Hepatocyte (in vitro differentiated cells): ENCODE data around the gene TENT5A.

Experiments
- CTCF ChIP-seq: fragments of 200-600 bp; sonication (generic); IDR thresholded peaks from 2 replicates; pipeline ENCODE4 v1.5.1; 2016; ENCODE audit warnings: antibody characterized with exemption, mild to moderate bottlenecking; ENCODE audit not compliant: poor library complexity
- EZH2 ChIP-seq: fragments of 200-600 bp; sonication (generic); IDR thresholded peaks from 2 replicates; pipeline ENCODE4 v1.6.1; 2016; ENCODE audit warnings: antibody characterized with exemption, mild to moderate bottlenecking, borderline replicate concordance
- EZH2phosphoT487 ChIP-seq: fragments of 200-600 bp; sonication (generic); IDR thresholded peaks from one replicate; pipeline ENCODE4 v1.6.1; 2018; ENCODE audit warnings: antibody characterized with exemption, mild to moderate bottlenecking, low read depth, moderate library complexity; ENCODE audit not compliant: unreplicated experiment, severe bottlenecking

DNA sequence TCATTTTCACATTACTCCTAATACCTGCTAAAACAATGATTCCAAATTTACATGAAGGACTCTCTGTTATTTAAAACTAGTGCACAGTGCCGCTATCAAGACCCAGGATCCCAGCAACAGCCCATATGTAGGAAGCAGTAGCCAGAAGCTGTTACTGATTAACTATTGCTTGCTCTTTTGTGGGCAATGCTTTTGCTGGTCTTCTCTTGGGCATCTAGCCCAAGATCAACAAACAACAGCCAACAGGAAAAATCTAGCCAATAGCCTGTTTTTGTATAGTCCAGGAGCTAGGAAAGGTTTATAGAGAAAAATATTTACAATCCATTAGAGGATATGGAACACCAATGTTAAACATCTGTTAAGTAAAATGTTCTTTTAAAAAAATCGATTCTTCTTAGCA is 22.1 kb upstream of the TENT5A start:
- TF ChIP-seq CTCF (no peak), EZH2 (no peak), EZH2phosphoT487 (no peak)
